ENCODE data around the gene OXLD1.

GRCh38 chr17:81647640-81648012 is 18.8 kb downstream of the OXLD1 start:
- TF ChIP-seq CTCF (IDR thresholded peaks at IDR 0.05): no peak
- TF ChIP-seq POLR2AphosphoS5 (IDR thresholded peaks at IDR 0.05; ENCODE audit: insufficient read depth in 1 of 2, low read depth in 1 of 2): no peak
- no peak for TF ChIP-seq POLR2A (IDR thresholded peaks at IDR 0.05)
